T-helper 17 cell (primary cell): ENCODE measurements around the gene RIC3. TPM values are rescaled to one million over a fixed set of nuclear protein-coding genes. Genes with fewer than 3 reads are reported as not detected.

Experiments
- ATAC-seq: fragments of 150-1000 bp; cut with Tn5 transposase; 2 replicates; pipeline ENCODE4 v1.10.0; 2021; ENCODE audit warnings: mild to moderate bottlenecking, moderate library complexity
- DNase-seq, 3 donors: peaks; one replicate each; pipeline versions ENCODE4 v3.0.0 to v3.0.0-alpha.2; 2020 to 2021
- H3K9me3 ChIP-seq: one replicate; pipeline ENCODE4 v1.7.0; 2013; ENCODE audit warnings: low read length, mild to moderate bottlenecking; ENCODE audit not compliant: control insufficient read depth, poor library complexity, severe bottlenecking
- H3K27ac Mint-ChIP-seq: one replicate; pipeline ENCODE4 v1.8.0; 2022; ENCODE audit warnings: mild to moderate bottlenecking, moderate library complexity, mixed read lengths
- H3K27me3 Mint-ChIP-seq: one replicate; pipeline ENCODE4 v1.8.0; 2022; ENCODE audit warnings: mixed read lengths
- H3K36me3 Mint-ChIP-seq: one replicate; pipeline ENCODE4 v1.8.0; 2022; ENCODE audit warnings: low read depth, mixed read lengths
- H3K4me1 Mint-ChIP-seq: one replicate; pipeline ENCODE4 v1.8.0; 2022; ENCODE audit warnings: mild to moderate bottlenecking, mixed read lengths
- H3K4me3 Mint-ChIP-seq: one replicate; pipeline ENCODE4 v1.8.0; 2022; ENCODE audit warnings: mild to moderate bottlenecking, moderate library complexity, mixed read lengths
- total RNA-seq, 4 donors: library from RNA in 2 of 4; stranded (reverse) in 2 of 4; gene quantifications; one replicate each; pipeline ENCODE4 v1.2.3 and lab custom pipeline; 2022 to 2026

RIC3 gene
- total RNA-seq, 2 donors from 2014 or later, result 38.8 to 52.9 TPM

DNA sequence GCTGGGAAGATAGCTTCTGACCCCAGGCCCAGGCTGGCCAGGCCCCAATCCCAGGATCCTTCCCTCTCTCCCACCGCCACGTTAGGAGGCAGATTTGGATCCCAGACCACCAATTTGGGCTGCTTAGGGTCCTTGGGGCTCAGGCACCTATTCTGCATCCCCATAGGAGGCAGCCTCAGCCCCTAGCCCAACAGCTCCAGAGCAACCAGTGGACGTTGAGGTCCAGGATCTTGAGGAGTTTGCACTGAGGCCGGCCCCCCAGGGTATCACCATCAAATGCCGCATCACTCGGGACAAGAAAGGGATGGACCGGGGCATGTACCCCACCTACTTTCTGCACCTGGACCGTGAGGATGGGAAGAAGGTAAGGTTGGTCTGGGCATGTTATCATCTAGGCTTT lies 71.8 kb downstream of the RIC3 start:
- Mint-ChIP-seq H3K4me3 (no peak overlapping the region), H3K27ac (no peak overlapping the region), H3K27me3 (no peaks in the 10 kb centered on the region), H3K36me3 (peaks cover 6% of the 10 kb centered on the region), H3K4me1 (peaks cover 8% of the 10 kb centered on the region)
- no peaks in the 10 kb centered on the region for H3K9me3 ChIP-seq
- DNase-seq (no peak), ATAC-seq (no peak)

DNA sequence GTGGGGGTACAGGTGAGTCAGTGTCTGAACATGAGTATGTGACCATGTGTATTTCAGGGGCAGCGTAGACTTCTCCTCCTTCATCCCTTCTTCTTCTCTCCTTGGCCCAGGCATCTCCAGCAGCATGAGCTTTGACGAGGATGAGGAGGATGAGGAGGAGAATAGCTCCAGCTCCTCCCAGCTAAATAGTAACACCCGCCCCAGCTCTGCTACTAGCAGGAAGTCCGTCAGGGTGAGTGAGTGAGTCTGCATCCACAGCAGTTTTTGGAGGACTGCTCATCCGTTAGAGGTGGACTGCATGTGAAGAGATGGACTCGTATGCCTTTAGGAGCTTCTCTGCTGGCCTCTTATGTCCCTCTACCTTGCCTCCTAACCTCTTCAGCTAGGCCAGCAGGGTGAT lies 72.2 kb downstream of the RIC3 start:
- Mint-ChIP-seq H3K4me1 (peaks cover 8% of the 10 kb centered on the region), H3K27ac (no peak overlapping the region), H3K4me3 (no peak overlapping the region), H3K27me3 (no peaks in the 10 kb centered on the region), H3K36me3 (peaks cover 6% of the 10 kb centered on the region)
- DNase-seq, result no peak
- no peaks in the 10 kb centered on the region for H3K9me3 ChIP-seq
- no peak for ATAC-seq

DNA sequence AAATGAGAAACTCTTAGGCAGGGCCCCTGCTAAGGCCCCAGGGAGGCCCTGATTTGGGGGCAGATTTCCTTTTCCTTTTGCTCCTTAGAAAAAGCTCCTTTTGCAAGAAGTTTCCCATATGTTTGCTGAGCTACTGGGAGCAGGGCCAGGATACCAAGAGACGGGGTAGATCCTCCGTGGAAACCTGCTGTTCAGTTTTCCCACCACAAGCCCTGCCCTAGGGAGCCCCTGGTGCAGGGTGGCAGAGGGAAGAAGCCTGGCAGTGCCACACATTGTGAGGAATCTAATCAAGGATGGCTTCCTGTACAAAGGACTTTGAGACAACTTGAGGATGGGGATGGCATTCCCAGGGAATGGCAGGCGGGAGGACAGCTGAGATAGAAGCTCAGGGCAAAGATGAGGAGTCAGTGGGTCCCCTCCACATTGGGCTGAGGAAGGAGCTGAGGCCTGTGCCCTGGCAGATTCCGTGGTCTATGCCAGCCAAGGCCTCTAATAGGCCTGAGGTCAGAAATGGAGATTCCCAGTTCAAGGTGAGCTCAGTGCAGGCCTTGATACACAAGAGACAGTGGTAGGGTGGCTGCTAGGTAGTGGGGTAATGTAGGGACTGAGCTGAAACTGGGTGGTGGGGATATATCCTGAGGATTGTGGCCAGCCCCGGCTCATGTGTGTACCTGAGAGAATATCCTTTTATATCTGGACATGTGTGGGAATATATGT lies 72.9 kb downstream of the RIC3 start:
- no peak overlapping the region for H3K27ac Mint-ChIP-seq
- H3K4me3 Mint-ChIP-seq, result no peak overlapping the region
- ATAC-seq (no peak), DNase-seq (no peak)
- H3K9me3 ChIP-seq, result no peaks in the 10 kb centered on the region
- peaks cover 6% of the 10 kb centered on the region for H3K36me3 Mint-ChIP-seq
- no peaks in the 10 kb centered on the region for H3K27me3 Mint-ChIP-seq
- peaks cover 8% of the 10 kb centered on the region for H3K4me1 Mint-ChIP-seq

DNA sequence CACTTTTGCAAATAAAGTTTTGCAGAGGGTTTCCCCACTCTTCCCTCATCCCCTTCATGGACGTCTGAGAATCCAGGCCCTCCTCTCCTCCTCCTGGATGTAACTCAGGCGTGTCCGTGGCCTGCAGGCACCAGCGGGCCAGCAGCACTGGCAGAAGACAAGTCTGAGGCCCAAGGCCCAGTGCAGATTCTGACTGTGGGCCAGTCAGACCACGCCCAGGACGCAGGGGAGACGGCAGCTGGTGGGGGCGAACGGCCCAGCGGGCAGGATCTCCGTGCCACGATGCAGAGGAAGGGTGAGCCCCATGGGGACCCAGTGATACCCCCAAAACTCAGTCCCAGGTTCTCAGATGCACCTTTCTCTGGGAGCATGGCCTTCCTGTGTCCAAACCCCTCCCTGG lies 73.5 kb downstream of the RIC3 start:
- ATAC-seq, result no peak
- peaks cover 10% of the 10 kb centered on the region for H3K4me1 Mint-ChIP-seq
- H3K27ac Mint-ChIP-seq, result no peak overlapping the region
- no peaks in the 10 kb centered on the region for H3K9me3 ChIP-seq
- H3K4me3 Mint-ChIP-seq, result no peak overlapping the region
- no peak for DNase-seq
- H3K36me3 Mint-ChIP-seq, result peaks cover 6% of the 10 kb centered on the region
- H3K27me3 Mint-ChIP-seq, result no peaks in the 10 kb centered on the region

DNA sequence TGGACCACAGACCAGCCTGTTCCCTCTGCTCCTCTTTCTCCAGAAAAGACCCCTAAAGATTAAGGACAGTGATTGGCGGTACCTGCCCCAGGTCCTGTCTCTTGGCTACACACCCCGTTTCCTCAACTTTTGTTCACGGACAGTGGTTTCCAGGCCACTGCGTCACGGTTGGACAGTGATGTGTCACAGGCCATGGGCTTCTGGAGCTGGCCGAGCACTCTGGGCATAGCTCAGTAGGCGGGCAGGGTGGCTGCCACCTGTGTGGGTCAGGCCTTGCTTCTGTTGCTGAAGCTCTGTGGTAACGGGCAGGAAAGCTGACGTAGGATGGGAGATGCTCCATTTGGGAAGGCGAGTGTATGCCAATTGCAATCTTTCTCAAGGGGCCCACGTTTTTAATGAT lies 74.2 kb downstream of the RIC3 start:
- ATAC-seq (no peak), DNase-seq (no peak)
- H3K4me1 Mint-ChIP-seq, result peaks cover 8% of the 10 kb centered on the region
- no peak overlapping the region for H3K4me3 Mint-ChIP-seq
- peaks cover 2% of the 10 kb centered on the region for H3K36me3 Mint-ChIP-seq
- H3K27ac Mint-ChIP-seq, result no peak overlapping the region
- H3K9me3 ChIP-seq, result no peaks in the 10 kb centered on the region
- H3K27me3 Mint-ChIP-seq, result no peaks in the 10 kb centered on the region

DNA sequence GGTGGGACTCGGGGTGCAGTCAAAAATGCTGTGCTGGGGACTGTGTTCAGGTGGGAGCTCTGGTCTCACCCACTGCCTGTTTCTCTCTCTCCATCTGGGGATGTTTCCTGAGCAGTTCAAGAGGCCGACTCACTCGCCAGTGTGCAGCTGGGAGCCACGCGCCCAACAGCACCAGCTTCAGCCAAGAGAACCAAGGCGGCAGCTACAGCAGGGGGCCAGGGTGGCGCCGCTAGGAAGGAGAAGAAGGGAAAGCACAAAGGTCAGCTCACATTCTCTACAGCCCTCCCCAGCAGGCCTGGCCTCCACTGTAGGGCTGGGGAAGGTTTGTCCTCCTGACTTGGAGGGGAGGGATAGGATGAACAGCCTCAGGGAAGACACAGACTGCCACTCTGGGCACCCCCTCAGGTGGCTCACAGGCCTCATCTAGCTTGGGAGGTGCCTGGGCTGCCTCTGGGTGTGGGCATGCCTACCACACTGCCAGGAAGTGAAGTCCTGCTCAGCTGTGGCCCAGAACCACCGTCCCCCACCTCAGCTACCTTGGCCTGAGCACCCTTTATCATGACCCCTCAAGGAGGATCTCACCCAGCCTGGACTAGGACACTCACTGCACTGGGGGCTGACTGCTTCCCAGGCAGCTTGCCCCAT lies 74.8 kb downstream of the RIC3 start:
- DNase-seq (no peak), ATAC-seq (no peak)
- no peaks in the 10 kb centered on the region for H3K9me3 ChIP-seq
- Mint-ChIP-seq H3K36me3 (no peaks in the 10 kb centered on the region), H3K4me3 (no peak overlapping the region), H3K4me1 (peaks cover 6% of the 10 kb centered on the region), H3K27me3 (no peaks in the 10 kb centered on the region), H3K27ac (no peak overlapping the region)

DNA sequence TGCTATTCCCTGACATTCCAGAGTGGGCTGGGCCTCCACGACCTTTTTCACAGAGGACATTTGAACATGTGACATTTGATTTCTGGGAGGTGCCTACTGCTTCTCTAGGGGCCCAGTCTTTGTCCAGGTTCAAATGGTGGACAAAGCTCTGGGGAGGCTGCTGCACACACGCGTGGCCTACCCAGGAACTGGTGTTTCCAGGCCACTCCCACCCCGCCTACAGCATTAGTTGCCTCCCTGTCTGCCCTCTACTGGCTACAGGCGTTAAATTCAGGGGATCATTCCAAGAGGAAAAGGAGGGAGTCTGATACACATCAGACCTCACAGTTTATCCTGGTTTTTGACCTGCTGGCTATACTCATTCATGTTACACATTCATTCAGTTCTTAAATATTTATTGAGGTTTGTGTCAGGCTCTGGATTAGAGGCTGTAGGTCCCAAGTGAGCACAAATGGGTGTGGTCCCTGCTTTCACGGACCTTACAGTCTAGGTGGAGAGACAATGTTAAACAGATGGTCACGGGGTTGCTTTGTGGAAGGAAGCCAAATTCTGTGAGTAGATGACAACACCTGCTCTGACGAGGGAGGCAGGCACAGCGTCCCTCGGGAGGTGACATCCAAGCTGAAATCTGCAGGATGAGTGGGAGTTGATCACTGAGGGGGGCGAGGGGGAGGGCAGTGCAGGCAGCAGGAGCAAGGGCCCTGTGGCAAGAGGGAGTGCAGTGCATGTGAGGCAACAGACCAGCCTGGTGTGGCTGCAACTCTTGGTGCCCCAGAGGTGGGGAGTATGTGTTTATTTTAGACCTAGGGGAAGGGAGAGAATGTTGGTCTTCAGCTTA lies 76.0 kb downstream of the RIC3 start:
- no peak for DNase-seq
- H3K27ac Mint-ChIP-seq, result no peak overlapping the region
- H3K4me1 Mint-ChIP-seq, result peaks cover 6% of the 10 kb centered on the region
- H3K4me3 Mint-ChIP-seq, result no peak overlapping the region
- ATAC-seq, result peak; percentile 66
- H3K27me3 Mint-ChIP-seq, result peaks cover 7% of the 10 kb centered on the region
- no peaks in the 10 kb centered on the region for H3K36me3 Mint-ChIP-seq
- no peaks in the 10 kb centered on the region for H3K9me3 ChIP-seq

DNA sequence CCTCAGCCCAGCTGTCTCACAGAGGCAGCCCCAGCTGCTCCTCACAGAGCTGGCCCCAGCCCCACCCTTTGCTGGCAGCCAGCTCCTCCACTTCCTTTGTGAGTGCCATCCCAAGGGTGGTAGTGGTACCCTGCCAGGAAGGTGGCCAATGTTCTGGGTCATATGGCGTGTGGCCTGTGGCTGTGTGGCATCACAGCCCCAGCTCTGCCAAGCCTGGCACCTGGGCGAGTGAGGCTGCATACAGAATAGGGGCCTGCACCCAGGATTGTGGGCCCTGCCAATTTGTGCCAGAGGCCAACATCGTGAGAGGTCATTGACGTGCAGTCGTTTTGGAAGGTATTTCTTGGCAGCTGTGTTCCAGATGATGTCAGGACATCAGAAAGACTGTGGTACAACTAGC lies 77.1 kb downstream of the RIC3 start:
- no peaks in the 10 kb centered on the region for H3K9me3 ChIP-seq
- ATAC-seq (no peak), DNase-seq (no peak)
- no peak overlapping the region for H3K27ac Mint-ChIP-seq
- peaks cover 13% of the 10 kb centered on the region for H3K27me3 Mint-ChIP-seq
- H3K36me3 Mint-ChIP-seq, result no peaks in the 10 kb centered on the region
- H3K4me3 Mint-ChIP-seq, result no peak overlapping the region
- peaks cover 6% of the 10 kb centered on the region for H3K4me1 Mint-ChIP-seq

DNA sequence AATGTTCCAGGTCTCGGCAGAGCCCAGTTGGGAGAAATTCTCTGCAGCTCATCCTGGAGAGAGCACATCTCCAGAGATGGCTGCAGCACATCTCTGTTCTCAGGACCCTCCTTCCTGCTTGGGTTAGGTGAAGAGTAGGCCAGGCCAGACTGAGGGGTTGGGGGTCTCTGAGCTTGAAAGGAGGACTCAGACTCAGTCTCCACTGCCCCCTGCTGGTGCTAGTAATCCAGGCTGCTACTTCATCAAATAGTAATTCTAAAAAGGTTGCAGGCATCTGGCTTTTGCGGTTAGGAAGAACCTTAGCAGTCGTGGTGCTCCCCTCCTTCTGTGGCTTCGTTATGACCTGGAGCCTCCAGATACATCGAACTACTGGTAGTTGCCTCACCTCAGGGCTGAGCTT lies 78.1 kb downstream of the RIC3 start:
- DNase-seq, result no peak
- ATAC-seq, result no peak

DNA sequence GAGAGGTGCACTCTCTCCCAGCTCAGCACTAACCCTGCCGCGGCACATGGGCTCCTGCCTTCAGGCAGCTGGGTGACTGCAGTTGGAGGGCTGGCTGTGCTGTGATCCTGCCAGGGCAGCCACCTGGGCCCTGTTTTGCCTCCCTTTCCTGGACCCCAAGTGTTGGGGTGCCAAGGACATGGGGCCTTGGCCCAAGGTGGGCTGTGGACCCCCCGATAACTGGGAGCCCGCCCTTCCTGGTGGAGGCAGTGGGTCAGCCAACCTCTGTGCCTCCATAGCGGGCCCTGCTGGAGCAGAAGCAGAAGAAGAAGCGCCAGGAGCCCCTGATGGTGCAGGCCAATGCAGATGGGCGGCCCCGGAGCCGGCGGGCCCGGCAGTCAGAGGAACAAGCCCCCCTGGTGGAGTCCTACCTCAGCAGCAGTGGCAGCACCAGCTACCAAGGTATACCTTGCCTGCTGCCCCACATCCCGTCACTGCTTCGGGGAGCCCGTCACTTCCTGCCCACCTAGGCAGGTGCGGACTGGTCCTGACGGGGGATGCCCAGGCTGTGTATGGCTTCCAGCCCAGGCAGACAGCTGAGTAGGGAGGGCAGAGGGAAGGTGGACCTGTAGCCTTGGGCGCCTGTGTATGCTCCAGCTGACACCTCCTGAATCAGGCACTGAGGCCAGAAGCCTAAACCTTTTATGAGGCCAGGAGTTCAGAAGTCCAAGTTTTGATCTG lies 78.9 kb downstream of the RIC3 start:
- no peak overlapping the region for H3K4me3 Mint-ChIP-seq
- DNase-seq, result no peak
- H3K27me3 Mint-ChIP-seq, result peaks cover 31% of the 10 kb centered on the region
- H3K27ac Mint-ChIP-seq, result no peak overlapping the region
- peaks cover 6% of the 10 kb centered on the region for H3K4me1 Mint-ChIP-seq
- no peak for ATAC-seq
- H3K36me3 Mint-ChIP-seq, result peaks cover 1% of the 10 kb centered on the region
- no peaks in the 10 kb centered on the region for H3K9me3 ChIP-seq

More for the DNA sequence above, 78.1 kb downstream of the RIC3 start:
- no peak overlapping the region for H3K4me3 Mint-ChIP-seq
- peaks cover 23% of the 10 kb centered on the region for H3K27me3 Mint-ChIP-seq
- H3K4me1 Mint-ChIP-seq, result peaks cover 6% of the 10 kb centered on the region
- H3K9me3 ChIP-seq, result no peaks in the 10 kb centered on the region
- no peak overlapping the region for H3K27ac Mint-ChIP-seq
- no peaks in the 10 kb centered on the region for H3K36me3 Mint-ChIP-seq

DNA sequence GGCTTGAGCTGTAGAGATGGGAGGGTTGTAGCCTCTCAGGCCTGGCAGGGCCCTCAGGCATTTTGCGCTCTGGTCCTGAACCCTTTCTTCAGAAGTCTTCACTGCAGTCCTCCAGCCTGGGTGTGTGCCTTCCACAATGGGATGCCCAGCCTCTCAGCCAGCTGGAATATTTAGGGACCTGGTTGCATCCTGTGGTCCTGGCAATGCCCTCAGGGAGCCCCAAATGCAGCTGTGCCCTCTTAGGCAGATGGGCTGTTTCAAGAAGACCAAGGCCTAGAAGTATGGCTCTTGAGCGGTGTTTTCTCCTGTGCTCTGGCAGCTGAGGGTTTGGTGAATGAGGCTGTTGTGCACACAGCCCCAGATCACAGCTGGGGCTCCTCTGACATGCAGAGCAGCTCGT lies 81.1 kb downstream of the RIC3 start:
- Mint-ChIP-seq H3K4me3 (no peak overlapping the region), H3K36me3 (peaks cover 2% of the 10 kb centered on the region)
- no peak for ATAC-seq

DNA sequence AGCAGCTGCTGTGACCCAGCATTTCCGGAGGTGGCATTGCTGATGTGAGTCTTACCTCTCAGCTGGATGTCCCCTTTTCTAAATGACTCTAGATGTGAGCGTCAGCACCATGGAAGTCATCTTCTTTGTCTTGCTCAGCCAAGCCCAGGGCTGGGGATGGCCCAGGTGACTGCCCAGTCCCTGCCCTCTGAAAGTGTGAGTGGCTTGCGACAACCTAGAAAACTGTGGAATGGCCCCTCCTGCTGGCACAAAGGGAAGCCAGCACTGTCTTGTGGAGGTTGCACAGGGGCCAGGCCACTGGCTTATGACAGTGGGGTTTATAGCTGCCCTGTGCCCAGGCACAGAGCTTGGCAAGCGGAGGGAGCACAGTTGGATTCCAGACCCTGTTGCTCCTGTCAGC lies 81.6 kb downstream of the RIC3 start:
- Mint-ChIP-seq H3K4me1 (peaks cover 2% of the 10 kb centered on the region), H3K36me3 (peaks cover 2% of the 10 kb centered on the region), H3K4me3 (no peak overlapping the region), H3K27me3 (peaks cover 59% of the 10 kb centered on the region), H3K27ac (peak overlapping the region; percentile 24)
- DNase-seq (no peak), ATAC-seq (no peak)
- H3K9me3 ChIP-seq, result no peaks in the 10 kb centered on the region

More for the DNA sequence above, 81.1 kb downstream of the RIC3 start:
- Mint-ChIP-seq H3K4me1 (peaks cover 4% of the 10 kb centered on the region), H3K27ac (no peak overlapping the region), H3K27me3 (peaks cover 53% of the 10 kb centered on the region)
- no peaks in the 10 kb centered on the region for H3K9me3 ChIP-seq
- no peak for DNase-seq

DNA sequence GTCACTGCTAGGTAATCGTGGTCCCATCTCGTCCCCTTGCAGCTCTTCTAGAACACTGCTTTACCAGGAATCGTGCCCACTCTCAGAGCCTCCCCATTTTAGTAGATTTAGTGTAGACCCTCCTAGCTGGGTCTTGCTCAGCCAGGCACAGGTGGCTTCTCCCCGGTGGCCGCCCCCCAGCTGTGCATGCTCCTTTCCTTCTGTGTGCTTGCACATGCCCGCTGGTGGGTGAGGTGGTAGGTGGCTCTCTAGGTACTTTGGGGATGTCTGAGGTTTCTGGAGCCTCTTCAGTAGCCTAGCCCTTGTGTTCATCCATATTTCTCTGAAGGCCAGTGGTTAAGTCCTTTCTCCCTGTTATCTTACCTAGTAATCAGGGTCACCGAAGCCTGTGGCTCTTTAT lies 82.3 kb downstream of the RIC3 start:
- peaks cover 65% of the 10 kb centered on the region for H3K27me3 Mint-ChIP-seq
- peaks cover 2% of the 10 kb centered on the region for H3K4me1 Mint-ChIP-seq

More for the DNA sequence above, 82.3 kb downstream of the RIC3 start:
- ATAC-seq (no peak), DNase-seq (no peak)
- Mint-ChIP-seq H3K36me3 (peaks cover 2% of the 10 kb centered on the region), H3K4me3 (no peak overlapping the region), H3K27ac (peak overlapping the region; percentile 24)
- no peaks in the 10 kb centered on the region for H3K9me3 ChIP-seq
